HepG2 (cell line): ENCODE measurements around the gene ACSM6. TPM values are rescaled to one million over a fixed set of nuclear protein-coding genes. Genes with fewer than 3 reads are reported as not detected.

ENCODE experiments used
- ZNF121 ChIP-seq: sonication (generic); formaldehyde crosslinking; IDR thresholded peaks from 2 replicates; pipeline ENCODE4 v1.5.0; 2020; ENCODE audit warnings: mild to moderate bottlenecking, missing genetic modification reagents
- ZNF343 ChIP-seq: sonication (generic); formaldehyde crosslinking; IDR thresholded peaks from 2 replicates; pipeline ENCODE4 v1.4.0; 2020; ENCODE audit warnings: mild to moderate bottlenecking, missing genetic modification reagents
- ZNF547 ChIP-seq: sonication (generic); formaldehyde crosslinking; IDR thresholded peaks from 2 replicates; pipeline ENCODE4 v1.5.1; 2020; ENCODE audit warnings: mild to moderate bottlenecking, missing genetic modification reagents
- ZNF678 ChIP-seq: sonication (generic); formaldehyde crosslinking; IDR thresholded peaks from 2 replicates; pipeline ENCODE4 v1.4.0; 2020; ENCODE audit warnings: mild to moderate bottlenecking, missing genetic modification reagents
- ZNF746 ChIP-seq: sonication (generic); formaldehyde crosslinking; IDR thresholded peaks from 2 replicates; pipeline ENCODE4 v1.8.0; 2022; ENCODE audit warnings: mild to moderate bottlenecking, missing genetic modification reagents
- ZNF777 ChIP-seq: sonication (generic); formaldehyde crosslinking; IDR thresholded peaks from 2 replicates; pipeline ENCODE4 v1.4.0; 2020; ENCODE audit warnings: missing genetic modification reagents
- ZNF800 ChIP-seq: sonication (generic); formaldehyde crosslinking; IDR thresholded peaks from 2 replicates; pipeline ENCODE4 v1.4.0; 2020; ENCODE audit warnings: missing genetic modification reagents
- polyA plus RNA-seq, 8 experiments: library from polyadenylated mRNA; depleted of rRNA in 3 of 8; stranded (reverse) in 7 of 8; unstranded in 1 of 8; fragments of >200 nt; fragmentation: Illumina TruSeq in 4 of 8; extraction: Trizol in 4 of 8; gene quantifications; 2 replicates each; pipeline versions ENCODE4 v1.2.1 to v1.2.3, GENCODE V29; 2011 to 2016; ENCODE audit warnings: low read depth in 4 of 8, missing spikeins in 1 of 8, mixed read lengths in 1 of 8; ENCODE audit not compliant: insufficient read depth in 1 of 8
- total RNA-seq, 5 experiments: library from RNA; depleted of rRNA; stranded (reverse); fragments of >200 nt; fragmentation: Illumina TruSeq; extraction: Trizol; gene quantifications; 2 replicates each; pipeline ENCODE4 v1.2.3, GENCODE V29; 2016; ENCODE audit warnings: low read depth in 1 of 5
- TF ChIP-seq, protein P1 (sequence below): sonication (generic); formaldehyde crosslinking; IDR thresholded peaks from 2 replicates; pipeline ENCODE4 v1.9.0; 2021; ENCODE audit warnings: mild to moderate bottlenecking, missing genetic modification reagents
- TF ChIP-seq, protein P2 (sequence below): IDR thresholded peaks from 2 replicates; pipeline ENCODE4 v1.6.1; 2016; ENCODE audit warnings: low read depth, borderline replicate concordance

Gene ACSM6
- total and polyA plus RNA-seq, 2 of the 13 experiments (the other 11 are each of a cell fraction or from before 2014, with no cell fraction given): not detected

DNA sequence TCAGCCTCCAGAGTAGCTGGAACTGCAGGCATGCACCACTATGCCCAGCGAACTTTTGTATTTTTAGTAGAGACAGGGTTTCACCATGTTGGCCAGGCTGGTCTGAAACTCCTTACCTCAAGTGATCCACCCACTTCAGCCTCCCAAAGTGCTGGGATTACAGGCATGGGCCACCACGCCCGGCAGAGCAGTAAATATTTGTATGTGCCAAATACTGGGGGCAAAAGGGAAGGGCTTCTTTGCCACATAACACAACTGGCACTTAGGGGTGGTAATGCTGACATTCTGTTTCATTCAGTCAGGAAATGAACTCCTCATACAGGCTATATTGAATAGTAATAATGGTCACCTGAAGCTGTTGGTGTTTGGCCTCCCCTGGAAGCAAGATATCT lies 41.6 kb downstream of the ACSM6 start (continued):
- TF ChIP-seq, protein P1, sequence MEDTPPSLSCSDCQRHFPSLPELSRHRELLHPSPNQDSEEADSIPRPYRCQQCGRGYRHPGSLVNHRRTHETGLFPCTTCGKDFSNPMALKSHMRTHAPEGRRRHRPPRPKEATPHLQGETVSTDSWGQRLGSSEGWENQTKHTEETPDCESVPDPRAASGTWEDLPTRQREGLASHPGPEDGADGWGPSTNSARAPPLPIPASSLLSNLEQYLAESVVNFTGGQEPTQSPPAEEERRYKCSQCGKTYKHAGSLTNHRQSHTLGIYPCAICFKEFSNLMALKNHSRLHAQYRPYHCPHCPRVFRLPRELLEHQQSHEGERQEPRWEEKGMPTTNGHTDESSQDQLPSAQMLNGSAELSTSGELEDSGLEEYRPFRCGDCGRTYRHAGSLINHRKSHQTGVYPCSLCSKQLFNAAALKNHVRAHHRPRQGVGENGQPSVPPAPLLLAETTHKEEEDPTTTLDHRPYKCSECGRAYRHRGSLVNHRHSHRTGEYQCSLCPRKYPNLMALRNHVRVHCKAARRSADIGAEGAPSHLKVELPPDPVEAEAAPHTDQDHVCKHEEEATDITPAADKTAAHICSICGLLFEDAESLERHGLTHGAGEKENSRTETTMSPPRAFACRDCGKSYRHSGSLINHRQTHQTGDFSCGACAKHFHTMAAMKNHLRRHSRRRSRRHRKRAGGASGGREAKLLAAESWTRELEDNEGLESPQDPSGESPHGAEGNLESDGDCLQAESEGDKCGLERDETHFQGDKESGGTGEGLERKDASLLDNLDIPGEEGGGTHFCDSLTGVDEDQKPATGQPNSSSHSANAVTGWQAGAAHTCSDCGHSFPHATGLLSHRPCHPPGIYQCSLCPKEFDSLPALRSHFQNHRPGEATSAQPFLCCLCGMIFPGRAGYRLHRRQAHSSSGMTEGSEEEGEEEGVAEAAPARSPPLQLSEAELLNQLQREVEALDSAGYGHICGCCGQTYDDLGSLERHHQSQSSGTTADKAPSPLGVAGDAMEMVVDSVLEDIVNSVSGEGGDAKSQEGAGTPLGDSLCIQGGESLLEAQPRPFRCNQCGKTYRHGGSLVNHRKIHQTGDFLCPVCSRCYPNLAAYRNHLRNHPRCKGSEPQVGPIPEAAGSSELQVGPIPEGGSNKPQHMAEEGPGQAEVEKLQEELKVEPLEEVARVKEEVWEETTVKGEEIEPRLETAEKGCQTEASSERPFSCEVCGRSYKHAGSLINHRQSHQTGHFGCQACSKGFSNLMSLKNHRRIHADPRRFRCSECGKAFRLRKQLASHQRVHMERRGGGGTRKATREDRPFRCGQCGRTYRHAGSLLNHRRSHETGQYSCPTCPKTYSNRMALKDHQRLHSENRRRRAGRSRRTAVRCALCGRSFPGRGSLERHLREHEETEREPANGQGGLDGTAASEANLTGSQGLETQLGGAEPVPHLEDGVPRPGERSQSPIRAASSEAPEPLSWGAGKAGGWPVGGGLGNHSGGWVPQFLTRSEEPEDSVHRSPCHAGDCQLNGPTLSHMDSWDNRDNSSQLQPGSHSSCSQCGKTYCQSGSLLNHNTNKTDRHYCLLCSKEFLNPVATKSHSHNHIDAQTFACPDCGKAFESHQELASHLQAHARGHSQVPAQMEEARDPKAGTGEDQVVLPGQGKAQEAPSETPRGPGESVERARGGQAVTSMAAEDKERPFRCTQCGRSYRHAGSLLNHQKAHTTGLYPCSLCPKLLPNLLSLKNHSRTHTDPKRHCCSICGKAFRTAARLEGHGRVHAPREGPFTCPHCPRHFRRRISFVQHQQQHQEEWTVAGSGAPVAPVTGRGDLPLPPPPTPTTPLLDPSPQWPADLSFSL (CRISPR knock-in tag): no peak
- TF ChIP-seq ZNF121 (CRISPR knock-in tag): no peak
- no peak for TF ChIP-seq ZNF547 (CRISPR knock-in tag)
- no peak for TF ChIP-seq ZNF678 (CRISPR knock-in tag)
- no peak for TF ChIP-seq ZNF746
- TF ChIP-seq ZNF800 (CRISPR knock-in tag): no peak
- TF ChIP-seq, protein P2, sequence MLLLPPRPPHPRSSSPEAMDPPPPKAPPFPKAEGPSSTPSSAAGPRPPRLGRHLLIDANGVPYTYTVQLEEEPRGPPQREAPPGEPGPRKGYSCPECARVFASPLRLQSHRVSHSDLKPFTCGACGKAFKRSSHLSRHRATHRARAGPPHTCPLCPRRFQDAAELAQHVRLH (CRISPR knock-in tag): no peak
- TF ChIP-seq ZNF343 (CRISPR knock-in tag): no peak
- TF ChIP-seq ZNF777: no peak
